GM23248 (cell line): ENCODE data around the gene FAM180A. TPM values are rescaled to one million over a fixed set of nuclear protein-coding genes. Genes with fewer than 3 reads are reported as not detected.
"Not testable (repeated sequence)": the region's sequence is repeated elsewhere in the genome, so short reads cannot be mapped to it uniquely, and the experiment has no call there.

Source experiments
- DNase-seq: peaks from one replicate; pipeline ENCODE4 v3.0.0-alpha.2; 2015
- H2AFZ ChIP-seq: fragments of 200-600 bp; sonication (generic); 2 replicates; pipeline ENCODE4 v1.6.1; 2016; ENCODE audit warnings: antibody characterized with exemption
- H3F3A ChIP-seq: fragments of 200-600 bp; sonication (generic); 2 replicates; pipeline ENCODE4 v1.6.1; 2016; ENCODE audit warnings: mild to moderate bottlenecking, antibody characterized with exemption, mixed run types; ENCODE audit not compliant: insufficient read depth
- H3K27ac ChIP-seq: fragments of 200-600 bp; sonication (generic); 2 replicates; pipeline ENCODE4 v1.5.1; 2016; ENCODE audit warnings: mild to moderate bottlenecking
- H3K27me3 ChIP-seq: fragments of 200-600 bp; sonication (generic); replicated peaks from 2 replicates; pipeline ENCODE4 v1.6.1; 2016; ENCODE audit warnings: mild to moderate bottlenecking; ENCODE audit not compliant: insufficient read depth
- H3K36me3 ChIP-seq: fragments of 200-600 bp; sonication (generic); 2 replicates; pipeline ENCODE4 v1.6.1; 2016; ENCODE audit warnings: low read depth, mild to moderate bottlenecking
- H3K4me1 ChIP-seq: fragments of 200-600 bp; sonication (generic); 2 replicates; pipeline ENCODE4 v1.6.1; 2016; ENCODE audit warnings: mild to moderate bottlenecking; ENCODE audit not compliant: insufficient read depth
- H3K4me2 ChIP-seq: fragments of 200-600 bp; sonication (generic); one replicate; pipeline ENCODE4 v1.6.1; 2016; ENCODE audit warnings: mild to moderate bottlenecking; ENCODE audit not compliant: unreplicated experiment
- H3K4me3 ChIP-seq: fragments of 200-600 bp; sonication (generic); 2 replicates; pipeline ENCODE4 v1.5.1; 2016; ENCODE audit warnings: mild to moderate bottlenecking
- H3K79me2 ChIP-seq: fragments of 200-600 bp; sonication (generic); 2 replicates; pipeline ENCODE4 v1.6.1; 2016; ENCODE audit warnings: mild to moderate bottlenecking; ENCODE audit not compliant: insufficient read depth
- H3K9ac ChIP-seq: fragments of 200-600 bp; sonication (generic); 2 replicates; pipeline ENCODE4 v1.6.1; 2016; ENCODE audit warnings: mild to moderate bottlenecking
- H3K9me2 ChIP-seq: fragments of 200-600 bp; sonication (generic); 2 replicates; pipeline ENCODE4 v1.6.1; 2016; ENCODE audit warnings: mixed run types, mild to moderate bottlenecking, moderate library complexity; ENCODE audit not compliant: insufficient read depth
- H3K9me3 ChIP-seq: fragments of 200-600 bp; sonication (generic); one replicate; pipeline ENCODE4 v1.6.1; 2017; ENCODE audit warnings: low read depth
- H4K20me1 ChIP-seq: fragments of 200-600 bp; sonication (generic); 2 replicates; pipeline ENCODE4 v1.6.0; 2016; ENCODE audit not compliant: insufficient read depth
- EZH2 ChIP-seq: fragments of 200-600 bp; sonication (generic); IDR thresholded peaks from 2 replicates; pipeline ENCODE4 v1.6.1; 2018; ENCODE audit warnings: antibody characterized with exemption, mild to moderate bottlenecking; ENCODE audit not compliant: insufficient read depth, poor library complexity, severe bottlenecking
- EZH2phosphoT487 ChIP-seq: fragments of 200-600 bp; sonication (generic); IDR thresholded peaks from 2 replicates; pipeline ENCODE4 v1.6.1; 2018; ENCODE audit warnings: antibody characterized with exemption, moderate library complexity, mild to moderate bottlenecking, low read depth; ENCODE audit not compliant: insufficient read depth
- WGBS, 2 experiments: methylation state at CpG; one replicate each; pipeline ENCODE4 v1.1.6; 2015 to 2017; ENCODE audit warnings: low lambda C conversion rate in 2 of 2, low coverage in 1 of 2; ENCODE audit errors: missing lambda C conversion rate in 2 of 2; 5-methylcytosine and 5-hydroxymethylcytosine counted together
- in situ Hi-C: fragments of 300-500 bp; cut with MboI; formaldehyde crosslinking; loops from 2 replicates; pipeline ENCODE4 v1.15.0; 2020
- polyA plus RNA-seq: library from polyadenylated mRNA; unstranded; fragments of >200 nt; fragmentation: Nextera tagmentation; extraction: Ambion mirVana; gene quantifications from 2 replicates; pipeline ENCODE4 v1.2.1, GENCODE V29; 2016
- total RNA-seq: library from RNA; depleted of rRNA; stranded (reverse); fragments of >200 nt; shearing (Covaris generic); gene quantifications from 2 replicates; pipeline ENCODE4 v1.2.3, GENCODE V29; 2014

The FAM180A gene
- total and polyA plus RNA-seq, 2 experiments from 2014 or later: 50.3 to 60.1 TPM

- no peaks in the 10 kb centered on the region for H3K79me2 ChIP-seq
- 67 to 80% methylated on average over 2 of the region's 2 CpGs for WGBS, 2 experiments
- in situ Hi-C loops: no loop called here
- H3K36me3 ChIP-seq: no peaks in the 10 kb centered on the region
- no peak for DNase-seq
- no peak overlapping the region for H3K9ac ChIP-seq
- H3K4me2 ChIP-seq: no peak overlapping the region
- no peaks in the 10 kb centered on the region for H3K4me1 ChIP-seq
- H3K27me3 ChIP-seq: no peaks in the 10 kb centered on the region
- no peaks in the 10 kb centered on the region for H3K9me3 ChIP-seq
- H4K20me1 ChIP-seq: no peaks in the 10 kb centered on the region
- no peak overlapping the region for H3K4me3 ChIP-seq
- TF ChIP-seq EZH2: no peak
- no peak for TF ChIP-seq EZH2phosphoT487
- no peaks in the 10 kb centered on the region for H3K9me2 ChIP-seq
- no peak overlapping the region for H2AFZ ChIP-seq
- no peak overlapping the region for H3K27ac ChIP-seq
- H3F3A ChIP-seq: no peaks in the 10 kb centered on the region
These were observed 44.5 kb downstream of the FAM180A start for GRCh38 chr7:135704074-135704473.

- no peak for DNase-seq
- H3K9ac ChIP-seq: no peak overlapping the region
- H3K4me3 ChIP-seq: no peak overlapping the region
- in situ Hi-C loops: no loop called here
- no peaks in the 10 kb centered on the region for H3K9me2 ChIP-seq
- no peak for TF ChIP-seq EZH2
- TF ChIP-seq EZH2phosphoT487: no peak
- H2AFZ ChIP-seq: no peak overlapping the region
- H3K27ac ChIP-seq: no peak overlapping the region
- no peaks in the 10 kb centered on the region for H4K20me1 ChIP-seq
- no peaks in the 10 kb centered on the region for H3K79me2 ChIP-seq
- H3K4me1 ChIP-seq: peaks cover 2% of the 10 kb centered on the region
- H3F3A ChIP-seq: peaks cover 3% of the 10 kb centered on the region; the same call in 1 of the 2 replicates
- H3K4me2 ChIP-seq: no peak overlapping the region
- no peaks in the 10 kb centered on the region for H3K27me3 ChIP-seq
- WGBS, 2 experiments: 37 to 38% methylated on average over 8 of the region's 8 CpGs
- H3K36me3 ChIP-seq: 0 out of 2 replicates have a peak, but pooled peaks cover 11% of the 10 kb centered on the region
- H3K9me3 ChIP-seq: no peaks in the 10 kb centered on the region
These were observed 51.1 kb downstream of the FAM180A start for GRCh38 chr7:135697276-135698049.

- H3K79me2 ChIP-seq: peaks cover 11% of the 10 kb centered on the region
- no peaks in the 10 kb centered on the region for H3K27me3 ChIP-seq
- 99 to 100% methylated on average over 4 of the region's 4 CpGs for WGBS, 2 experiments
- no peaks in the 10 kb centered on the region for H4K20me1 ChIP-seq
- H2AFZ ChIP-seq: no peak overlapping the region
- H3K4me1 ChIP-seq: peaks cover 24% of the 10 kb centered on the region
- peaks cover 20% of the 10 kb centered on the region; the same call in 1 of the 2 replicates for H3K36me3 ChIP-seq
- H3F3A ChIP-seq: peaks cover 20% of the 10 kb centered on the region
- H3K9ac ChIP-seq: no peak overlapping the region
- no peak overlapping the region for H3K27ac ChIP-seq
- TF ChIP-seq EZH2phosphoT487 (no peak), EZH2 (no peak)
- H3K9me3 ChIP-seq: no peaks in the 10 kb centered on the region
- in situ Hi-C loops: no loop called here
- no peak for DNase-seq
- no peak overlapping the region for H3K4me2 ChIP-seq
- H3K9me2 ChIP-seq: no peaks in the 10 kb centered on the region
- no peak overlapping the region for H3K4me3 ChIP-seq
These were observed 55.1 kb downstream of the FAM180A start for GRCh38 chr7:135693558-135693957.

- H3K9ac ChIP-seq, H4K20me1 ChIP-seq, H3K9me3 ChIP-seq, H3K4me3 ChIP-seq, H3K4me2 ChIP-seq, DNase-seq, H3K27me3 ChIP-seq, in situ Hi-C loops, H3K9me2 ChIP-seq: not testable (repeated sequence)
- H3K36me3 ChIP-seq: peaks cover 20% of the 10 kb centered on the region; the same call in 1 of the 2 replicates
- H2AFZ ChIP-seq: 0 out of 2 replicates have a peak overlapping the region, but pooled peaks have one; percentile 26
- H3F3A ChIP-seq: peaks cover 20% of the 10 kb centered on the region
- peaks cover 21% of the 10 kb centered on the region for H3K79me2 ChIP-seq
- H3K4me1 ChIP-seq: peaks cover 24% of the 10 kb centered on the region
- H3K27ac ChIP-seq: peak overlapping the region; percentile 63
- 89 to 90% methylated on average over 7 of the region's 7 CpGs for WGBS, 2 experiments
These were observed 56.0 kb downstream of the FAM180A start for GRCh38 chr7:135692606-135693005.
